ENCODE results near the gene BAHCC1.

DNA sequence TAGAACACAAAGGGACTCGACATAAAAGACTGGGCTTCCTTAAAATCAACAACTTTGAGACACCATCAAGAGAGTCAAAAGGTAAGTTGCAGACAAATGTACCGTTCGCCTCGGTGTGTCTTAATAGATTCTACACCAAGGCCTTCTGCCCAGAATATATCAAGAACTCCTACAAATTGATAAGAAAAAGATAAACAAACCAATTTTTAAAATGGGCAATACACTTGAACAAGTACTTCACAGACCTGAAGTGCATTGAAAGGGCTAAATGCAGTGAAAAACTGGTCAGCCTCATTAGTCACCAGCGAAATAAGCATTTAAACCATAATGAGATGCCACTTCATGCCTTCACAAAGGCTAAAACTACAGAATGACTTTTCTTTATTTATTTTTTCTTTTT, 20.4 kb upstream of the BAHCC1 start:
- no peak for TF ChIP-seq POLR2A (IDR thresholded peaks at IDR 0.05; ENCODE audit: low read depth, low read length)
- TF ChIP-seq, protein P1, sequence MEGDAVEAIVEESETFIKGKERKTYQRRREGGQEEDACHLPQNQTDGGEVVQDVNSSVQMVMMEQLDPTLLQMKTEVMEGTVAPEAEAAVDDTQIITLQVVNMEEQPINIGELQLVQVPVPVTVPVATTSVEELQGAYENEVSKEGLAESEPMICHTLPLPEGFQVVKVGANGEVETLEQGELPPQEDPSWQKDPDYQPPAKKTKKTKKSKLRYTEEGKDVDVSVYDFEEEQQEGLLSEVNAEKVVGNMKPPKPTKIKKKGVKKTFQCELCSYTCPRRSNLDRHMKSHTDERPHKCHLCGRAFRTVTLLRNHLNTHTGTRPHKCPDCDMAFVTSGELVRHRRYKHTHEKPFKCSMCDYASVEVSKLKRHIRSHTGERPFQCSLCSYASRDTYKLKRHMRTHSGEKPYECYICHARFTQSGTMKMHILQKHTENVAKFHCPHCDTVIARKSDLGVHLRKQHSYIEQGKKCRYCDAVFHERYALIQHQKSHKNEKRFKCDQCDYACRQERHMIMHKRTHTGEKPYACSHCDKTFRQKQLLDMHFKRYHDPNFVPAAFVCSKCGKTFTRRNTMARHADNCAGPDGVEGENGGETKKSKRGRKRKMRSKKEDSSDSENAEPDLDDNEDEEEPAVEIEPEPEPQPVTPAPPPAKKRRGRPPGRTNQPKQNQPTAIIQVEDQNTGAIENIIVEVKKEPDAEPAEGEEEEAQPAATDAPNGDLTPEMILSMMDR (conservative IDR thresholded peaks at IDR 0.05; ENCODE audit: low read depth, low read length), result no peak
- TF ChIP-seq, protein P2, sequence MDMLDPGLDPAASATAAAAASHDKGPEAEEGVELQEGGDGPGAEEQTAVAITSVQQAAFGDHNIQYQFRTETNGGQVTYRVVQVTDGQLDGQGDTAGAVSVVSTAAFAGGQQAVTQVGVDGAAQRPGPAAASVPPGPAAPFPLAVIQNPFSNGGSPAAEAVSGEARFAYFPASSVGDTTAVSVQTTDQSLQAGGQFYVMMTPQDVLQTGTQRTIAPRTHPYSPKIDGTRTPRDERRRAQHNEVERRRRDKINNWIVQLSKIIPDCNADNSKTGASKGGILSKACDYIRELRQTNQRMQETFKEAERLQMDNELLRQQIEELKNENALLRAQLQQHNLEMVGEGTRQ (IDR thresholded peaks at IDR 0.05; ENCODE audit: low read depth, low read length), result no peak
- TF ChIP-seq SMC3 (IDR thresholded peaks at IDR 0.05; ENCODE audit: low read depth, low read length), result no peak
- TF ChIP-seq MAFK (IDR thresholded peaks at IDR 0.05; ENCODE audit: low read depth, low read length), result no peak
